OCI-LY1 (cell line): ENCODE measurements around the gene CLSTN3.

Source experiments
- CTCF ChIP-seq: fragments of 200-600 bp; sonication (generic), shearing (Covaris generic); IDR thresholded peaks from 2 replicates; pipeline ENCODE4 v1.5.1; 2017; ENCODE audit warnings: mild to moderate bottlenecking, antibody characterized with exemption, low read length, moderate library complexity, mixed read lengths
- EZH2 ChIP-seq: fragments of 200-600 bp; sonication (generic), shearing (Covaris generic); IDR thresholded peaks from 2 replicates; pipeline ENCODE4 v1.8.0; 2017; ENCODE audit warnings: borderline replicate concordance, mixed run types, mild to moderate bottlenecking, antibody characterized with exemption, low read length, moderate library complexity, mixed read lengths

GRCh38 chr12:7101694-7102131 lies 28.5 kb upstream of the CLSTN3 start:
- no peak for TF ChIP-seq CTCF
- TF ChIP-seq EZH2 = no peak
